Measurements from ENCODE around the gene NCKAP5.
"Not testable (repeated sequence)": the region's sequence is repeated elsewhere in the genome, so short reads cannot be mapped to it uniquely, and the experiment has no call there.

The NCKAP5 gene

DNA sequence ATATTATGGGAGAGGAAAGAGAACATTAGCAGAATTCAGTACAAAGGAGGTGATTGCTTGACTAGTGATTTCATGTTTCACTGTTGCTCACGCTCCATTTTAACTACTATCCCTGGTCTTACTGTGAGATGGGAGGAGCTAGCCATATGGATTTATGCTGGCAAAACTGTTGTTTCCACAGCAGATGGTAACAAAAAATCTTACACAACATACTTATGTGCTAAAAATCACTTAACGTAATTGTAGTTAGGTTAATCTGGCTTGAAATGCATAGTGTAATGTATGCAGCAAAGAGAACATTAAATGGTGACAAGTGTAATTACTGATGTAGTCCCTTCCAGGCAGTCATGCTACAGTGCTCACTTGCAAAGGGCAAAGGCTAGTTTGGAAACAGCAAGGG is 742.7 kb downstream of the NCKAP5 start:
- no peak for DNase-seq

DNA sequence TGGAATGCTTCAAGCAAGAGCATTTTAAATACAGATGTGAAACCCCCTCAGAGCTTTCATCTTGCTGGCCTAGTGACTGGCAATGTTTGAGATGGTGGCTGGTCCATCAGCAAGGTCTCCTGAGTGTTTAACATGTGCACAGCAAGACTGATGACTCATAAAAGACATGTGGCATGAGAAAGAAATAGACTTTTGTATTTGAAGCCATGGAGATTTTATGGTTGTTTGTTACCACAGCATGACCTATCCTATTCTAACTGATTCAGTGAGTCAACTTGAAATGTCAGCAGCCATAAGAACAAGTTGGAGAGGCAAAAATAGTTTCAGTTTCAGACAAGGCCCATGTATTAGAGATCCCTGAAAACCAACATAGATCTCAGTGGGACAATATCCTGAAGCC is 743.5 kb downstream of the NCKAP5 start:
- DNase-seq, result peak; percentile 25

- DNase-seq, result no peak
Observed at GRCh38 chr2:132816234-132816633, 752.0 kb downstream of the NCKAP5 start.

- DNase-seq, result peak; percentile 62
Observed at GRCh38 chr2:132815516-132815915, 752.7 kb downstream of the NCKAP5 start.

DNA sequence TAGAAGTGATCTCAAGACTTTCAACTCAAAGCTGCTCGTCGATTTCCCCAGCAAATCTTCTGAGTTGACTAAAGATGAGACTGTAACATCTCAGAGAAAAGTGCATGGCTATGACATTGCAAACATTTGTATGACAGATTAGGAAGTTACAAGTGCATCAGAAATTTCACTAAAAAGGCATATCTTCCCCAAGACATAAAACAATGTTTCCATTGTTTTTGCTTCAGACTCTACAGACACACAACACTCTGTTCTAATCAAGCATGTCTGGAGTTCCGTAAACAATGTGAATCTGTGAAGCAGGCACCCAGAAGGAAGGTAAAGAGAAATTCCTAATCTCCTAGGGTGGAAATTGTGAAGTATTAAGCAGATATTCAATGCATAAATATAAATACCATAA is 753.6 kb downstream of the NCKAP5 start:
- no peak for DNase-seq

GRCh38 chr2:132813422-132813821 is 754.8 kb downstream of the NCKAP5 start:
- no peak for DNase-seq

- DNase-seq, result no peak
Observed at GRCh38 chr2:132811148-132811915, 756.9 kb downstream of the NCKAP5 start.

DNA sequence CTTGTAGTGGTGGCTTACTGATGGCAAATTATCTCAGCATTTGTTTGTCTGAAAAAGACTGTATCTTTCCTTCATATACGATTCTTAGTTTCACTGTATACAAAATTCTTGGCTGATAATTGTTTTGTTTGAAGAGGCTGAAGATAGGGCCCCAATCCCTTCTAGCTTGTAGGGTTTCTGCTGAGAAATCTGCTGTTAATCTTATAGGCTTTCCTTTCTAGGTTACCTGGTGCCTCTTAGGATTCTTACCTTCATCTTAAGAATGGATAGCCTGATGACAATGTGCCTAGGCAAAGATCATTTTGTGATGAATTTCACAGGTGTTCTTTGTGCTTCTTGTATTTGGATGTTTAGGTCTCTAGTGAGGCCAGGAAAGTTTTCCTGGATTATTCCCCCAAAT is 758.3 kb downstream of the NCKAP5 start:
- not testable (repeated sequence) for DNase-seq

GRCh38 chr2:132804051-132804450 is 764.2 kb downstream of the NCKAP5 start:
- DNase-seq, result peak; percentile 64

GRCh38 chr2:132798341-132798740 is 769.9 kb downstream of the NCKAP5 start:
- no peak for DNase-seq

DNA sequence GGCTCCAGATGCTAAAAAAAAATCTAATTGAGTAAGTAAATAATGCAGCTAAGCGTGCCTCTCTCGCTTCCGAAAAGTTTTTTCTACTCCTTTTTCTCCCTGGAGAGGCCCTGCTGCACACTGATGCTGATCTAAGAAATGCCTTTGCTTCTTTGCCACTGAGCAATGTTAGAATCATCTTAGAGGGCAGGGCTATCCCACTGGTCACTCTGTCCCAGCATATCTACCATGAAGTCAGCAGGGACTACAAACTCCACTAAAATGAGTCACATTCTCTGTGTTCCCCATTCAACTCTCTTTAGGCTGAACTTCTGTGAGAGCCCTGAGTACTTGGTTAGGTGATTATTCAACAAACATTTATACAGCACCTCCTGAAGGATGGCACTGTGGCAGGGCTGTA is 770.7 kb downstream of the NCKAP5 start:
- DNase-seq, result peak; percentile 42

DNA sequence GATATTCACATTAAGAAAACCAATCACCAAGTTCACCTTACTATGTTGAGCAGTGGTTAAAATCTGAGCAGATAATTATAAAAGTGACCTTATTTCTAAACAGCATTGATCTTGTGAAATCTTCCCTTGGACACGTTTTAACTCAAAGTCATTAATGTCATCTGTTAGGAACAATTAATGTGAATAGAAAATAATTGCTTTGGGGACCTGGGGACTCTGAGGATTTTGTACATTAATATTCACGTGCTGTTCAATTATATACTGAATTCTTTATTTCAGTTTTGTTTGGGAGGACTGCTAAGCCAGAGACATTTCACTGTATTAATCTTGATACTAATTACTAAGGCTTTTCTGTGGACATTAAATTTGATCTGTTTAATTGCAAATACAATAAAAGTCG is 771.2 kb downstream of the NCKAP5 start:
- no peak for DNase-seq

- no peak for DNase-seq
Observed at GRCh38 chr2:132795220-132795619, 773.0 kb downstream of the NCKAP5 start.

DNA sequence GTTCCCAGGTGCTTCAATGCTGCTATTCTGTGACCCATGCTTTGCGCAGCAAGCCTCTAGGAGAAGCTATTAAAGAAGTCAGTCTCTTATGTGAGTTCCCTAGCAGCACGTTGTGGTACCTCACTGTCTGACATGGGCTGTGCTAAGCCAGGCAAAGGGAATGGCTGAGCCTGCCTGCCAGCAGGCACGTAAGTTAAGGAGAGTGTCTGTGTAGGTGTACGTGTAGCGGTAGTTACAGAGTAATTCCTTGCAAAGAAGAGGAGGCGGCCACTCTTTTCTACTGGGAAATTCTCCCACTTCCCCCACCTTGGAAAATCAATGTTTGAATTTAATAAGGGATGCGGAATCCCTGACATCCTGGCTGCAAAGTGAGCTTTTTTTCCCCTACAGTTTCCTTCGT is 774.7 kb downstream of the NCKAP5 start:
- no peak for DNase-seq

DNA sequence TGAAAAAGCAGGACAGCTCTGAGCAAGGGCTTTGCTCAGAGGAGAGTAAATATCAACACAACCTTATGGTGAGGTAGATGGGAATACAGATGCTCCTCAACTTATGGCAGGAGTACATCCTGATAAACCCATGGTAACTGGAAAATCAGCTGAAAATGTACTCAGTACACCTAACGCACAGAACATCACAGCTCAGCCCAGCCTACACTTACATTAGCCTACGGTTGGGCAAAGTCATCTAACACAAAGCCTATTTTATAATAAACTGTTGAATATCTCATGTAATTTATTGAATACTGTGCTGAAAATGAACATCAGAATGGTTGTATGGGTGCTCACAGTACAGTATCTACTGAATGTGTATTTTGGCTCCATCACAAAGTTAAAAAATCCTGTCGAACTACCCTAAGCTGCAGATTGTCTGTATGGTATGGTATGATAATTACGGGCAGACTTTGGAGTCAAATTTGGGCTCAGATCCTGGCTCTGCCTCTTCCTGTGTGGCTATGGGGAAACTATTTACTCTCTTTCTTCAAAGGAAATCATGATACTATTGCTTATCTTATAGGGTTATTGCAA is 778.0 kb downstream of the NCKAP5 start:
- no peak for DNase-seq

DNA sequence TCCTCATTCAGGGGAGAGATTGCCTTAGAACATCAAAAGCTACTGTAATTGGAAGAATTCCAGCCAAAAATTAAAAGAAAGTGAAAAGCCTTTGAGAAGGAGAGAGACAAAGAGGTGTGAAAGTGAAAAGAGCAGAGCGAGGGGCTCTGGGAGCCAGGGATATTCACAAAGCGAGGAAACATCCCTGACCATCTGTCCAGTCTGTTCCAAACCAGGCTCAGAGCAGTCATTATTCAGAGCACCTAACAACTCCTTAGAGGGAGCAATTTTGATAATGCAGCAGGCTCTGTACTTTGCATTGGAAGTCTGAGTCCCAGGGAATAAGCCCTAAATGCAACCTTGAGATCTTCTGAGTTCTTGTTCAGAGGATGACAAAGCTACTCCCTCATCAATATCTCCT is 779.2 kb downstream of the NCKAP5 start:
- no peak for DNase-seq

GRCh38 chr2:132788310-132788838 is 779.9 kb downstream of the NCKAP5 start:
- no peak for DNase-seq

GRCh38 chr2:132783883-132784282 is 784.4 kb downstream of the NCKAP5 start:
- DNase-seq, result no peak

GRCh38 chr2:132782176-132782783 is 786.0 kb downstream of the NCKAP5 start:
- no peak for DNase-seq

- DNase-seq, result no peak
Observed at GRCh38 chr2:132780651-132781050, 787.6 kb downstream of the NCKAP5 start.

- DNase-seq, result no peak
Observed at GRCh38 chr2:132779206-132779721, 789.0 kb downstream of the NCKAP5 start.

- DNase-seq, result no peak
Observed at GRCh38 chr2:132776287-132776686, 792.0 kb downstream of the NCKAP5 start.

GRCh38 chr2:132774189-132774588 is 794.1 kb downstream of the NCKAP5 start:
- DNase-seq, result no peak

GRCh38 chr2:132773331-132773730 is 794.9 kb downstream of the NCKAP5 start:
- DNase-seq, result no peak

All from HCEC 1CT (cell line).